Right lobe of liver (tissue), 4 donors: ENCODE measurements around the gene PLA2G4D.

Source experiments
- POLR2A ChIP-seq: fragments of 450-650 bp; IDR thresholded peaks from one replicate; pipeline ENCODE4 v1.6.1; 2017; ENCODE audit warnings: antibody characterized with exemption, mild to moderate bottlenecking
- TF ChIP-seq, protein P1 (sequence below), 4 donors: fragments of 200-600 bp in 3 of 4; fragments of 450-650 bp in 1 of 4; IDR thresholded peaks; one replicate each; pipeline versions ENCODE4 v1.5.1 to v1.8.0; 2016 to 2022; ENCODE audit warnings: antibody characterized with exemption in 4 of 4, mild to moderate bottlenecking in 2 of 4
- donor health status: DM: no; HTN: no; CAD: no.
- donor health status: DM: no; HTN: no; CAD: no.
- donor health status: DM: no; HTN: yes; CAD: no.

DNA sequence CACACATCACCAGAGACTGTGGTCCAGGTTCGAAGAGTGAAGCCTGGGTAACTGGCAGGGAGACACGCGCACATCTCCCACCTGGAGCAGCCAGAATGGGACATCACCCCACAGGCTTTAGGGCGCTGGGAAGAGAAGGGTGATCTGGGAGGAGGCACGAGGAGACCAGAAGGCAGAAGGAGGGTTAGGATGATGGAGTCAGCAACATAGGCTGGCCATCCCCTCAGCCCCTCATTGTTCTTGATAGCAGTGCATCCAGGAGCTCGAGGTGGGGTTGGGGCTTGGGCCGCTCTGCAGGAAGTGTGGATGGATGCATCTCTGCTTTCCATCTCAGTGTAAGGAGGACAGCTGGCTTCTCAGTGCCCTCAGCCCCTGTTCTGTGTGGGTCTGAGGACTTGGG, 46.9 kb upstream of the PLA2G4D start:
- TF ChIP-seq, protein P1, sequence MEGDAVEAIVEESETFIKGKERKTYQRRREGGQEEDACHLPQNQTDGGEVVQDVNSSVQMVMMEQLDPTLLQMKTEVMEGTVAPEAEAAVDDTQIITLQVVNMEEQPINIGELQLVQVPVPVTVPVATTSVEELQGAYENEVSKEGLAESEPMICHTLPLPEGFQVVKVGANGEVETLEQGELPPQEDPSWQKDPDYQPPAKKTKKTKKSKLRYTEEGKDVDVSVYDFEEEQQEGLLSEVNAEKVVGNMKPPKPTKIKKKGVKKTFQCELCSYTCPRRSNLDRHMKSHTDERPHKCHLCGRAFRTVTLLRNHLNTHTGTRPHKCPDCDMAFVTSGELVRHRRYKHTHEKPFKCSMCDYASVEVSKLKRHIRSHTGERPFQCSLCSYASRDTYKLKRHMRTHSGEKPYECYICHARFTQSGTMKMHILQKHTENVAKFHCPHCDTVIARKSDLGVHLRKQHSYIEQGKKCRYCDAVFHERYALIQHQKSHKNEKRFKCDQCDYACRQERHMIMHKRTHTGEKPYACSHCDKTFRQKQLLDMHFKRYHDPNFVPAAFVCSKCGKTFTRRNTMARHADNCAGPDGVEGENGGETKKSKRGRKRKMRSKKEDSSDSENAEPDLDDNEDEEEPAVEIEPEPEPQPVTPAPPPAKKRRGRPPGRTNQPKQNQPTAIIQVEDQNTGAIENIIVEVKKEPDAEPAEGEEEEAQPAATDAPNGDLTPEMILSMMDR (IDR thresholded peaks at IDR 0.05): no peak
- no peak for TF ChIP-seq POLR2A
